Lower leg skin (tissue), 4 donors: Measurements from ENCODE around the gene ACTR2. TPM values are rescaled to one million over a fixed set of nuclear protein-coding genes. Genes with fewer than 3 reads are reported as not detected.

Source experiments
- DNase-seq, 2 donors: peaks; one replicate each; pipeline ENCODE4 v3.0.0-alpha.2; 2019; ENCODE audit warnings: low spot score in 2 of 2
- H3K4me3 ChIP-seq: fragments of 200-600 bp; sonication (generic); 2 replicates; pipeline ENCODE4 v1.5.1; 2017; ENCODE audit warnings: mild to moderate bottlenecking, low read depth; ENCODE audit not compliant: poor library complexity, severe bottlenecking
- CTCF ChIP-seq, 3 donors: fragments of 450-650 bp; IDR thresholded peaks; one replicate each; pipeline ENCODE4 v1.5.1; 2016; ENCODE audit warnings: antibody characterized with exemption in 3 of 3, mild to moderate bottlenecking in 3 of 3, moderate library complexity in 2 of 3
- POLR2A ChIP-seq, 2 donors: fragments of 450-650 bp; IDR thresholded peaks; one replicate each; pipeline ENCODE4 v1.6.1; 2016 to 2017; ENCODE audit warnings: antibody characterized with exemption in 2 of 2, mild to moderate bottlenecking in 1 of 2, moderate library complexity in 1 of 2
- WGBS, 2 donors: methylation state at CpG; one replicate each; pipeline ENCODE4 v1.1.5; 2018; 5-methylcytosine and 5-hydroxymethylcytosine counted together
- intact Hi-C: fragments of 100-400 bp; cut with DNase I; formaldehyde crosslinking; loops from one replicate; pipeline ENCODE4 v1.15.0; 2023; ENCODE audit warnings: low total_unique reads
- total RNA-seq, 4 donors: library from RNA; depleted of rRNA; stranded (reverse); fragments of >200 nt; gene quantifications; one replicate each; pipeline ENCODE4 v1.1.0, GENCODE V29; 2016

Gene ACTR2
- total RNA-seq, 4 donors from 2014 or later = 44.1 to 58.7 (median 50.9) TPM

GRCh38 chr2:65265671-65266045 lies 38.0 kb downstream of the ACTR2 start:
- no peak for TF ChIP-seq POLR2A (IDR thresholded peaks at IDR 0.05)
- no peak for TF ChIP-seq CTCF (IDR thresholded peaks at IDR 0.05)
- no peak overlapping the region for H3K4me3 ChIP-seq
- no peak for DNase-seq
- intact Hi-C loops = loop anchor here (5.0 kb wide), 1 partner anchor 287 kb away; no protein-coding TSS in a partner anchor

- no peak for TF ChIP-seq POLR2A (IDR thresholded peaks at IDR 0.05)
- DNase-seq = no peak
- intact Hi-C loops = loop anchor here (5.0 kb wide), 1 partner anchor 285 kb away; no protein-coding TSS in a partner anchor
- no peak overlapping the region for H3K4me3 ChIP-seq
- WGBS, 2 donors = 93 to 97% methylated on average over 1 of the region's 1 CpG
These were observed 39.4 kb downstream of the ACTR2 start for GRCh38 chr2:65267008-65267407.

- WGBS, 2 donors = 60 to 83% methylated on average over 4 of the region's 4 CpGs
- TF ChIP-seq CTCF (IDR thresholded peaks at IDR 0.05) (no peak), POLR2A (IDR thresholded peaks at IDR 0.05) (no peak)
- no peak for DNase-seq
- intact Hi-C loops = loop anchor here (5.0 kb wide), 1 partner anchor 283 kb away; no protein-coding TSS in a partner anchor
- no peak overlapping the region for H3K4me3 ChIP-seq
These were observed 41.3 kb downstream of the ACTR2 start for GRCh38 chr2:65268957-65269356.

- intact Hi-C loops = no loop called here
These were observed 45.7 kb downstream of the ACTR2 start for GRCh38 chr2:65273344-65273743.

GRCh38 chr2:65275141-65275915 lies 47.7 kb downstream of the ACTR2 start:
- DNase-seq = no peak
- 63 to 65% methylated on average over 4 of the region's 4 CpGs for WGBS, 2 donors
- intact Hi-C loops = no loop called here
- TF ChIP-seq POLR2A (IDR thresholded peaks at IDR 0.05) (no peak), CTCF (IDR thresholded peaks at IDR 0.05) (no peak)
- no peak overlapping the region for H3K4me3 ChIP-seq

More at GRCh38 chr2:65273344-65273743, 45.7 kb downstream of the ACTR2 start:
- no peak overlapping the region for H3K4me3 ChIP-seq
- no peak for TF ChIP-seq POLR2A (IDR thresholded peaks at IDR 0.05)
- TF ChIP-seq CTCF (IDR thresholded peaks at IDR 0.05) = no peak
- no peak for DNase-seq
- WGBS, 2 donors = 98 to 99% methylated on average over 8 of the region's 8 CpGs

- intact Hi-C loops = no loop called here
- TF ChIP-seq POLR2A (IDR thresholded peaks at IDR 0.05) = no peak
- no peak for TF ChIP-seq CTCF (IDR thresholded peaks at IDR 0.05)
- 54 to 60% methylated on average over 5 of the region's 5 CpGs for WGBS, 2 donors
- no peak for DNase-seq
- no peak overlapping the region for H3K4me3 ChIP-seq
These were observed 49.0 kb downstream of the ACTR2 start for GRCh38 chr2:65276609-65277008.
